HG03354 (cell line): ENCODE measurements around the gene ITGA8.

ENCODE experiments used
- ATAC-seq: cut with Tn5 transposase; IDR thresholded peaks from one replicate; pipeline ENCODE4 v1.9.1; 2021; ENCODE audit warnings: mild to moderate bottlenecking; ENCODE audit not compliant: unreplicated experiment, poor library complexity, severe bottlenecking

ITGA8 gene

DNA sequence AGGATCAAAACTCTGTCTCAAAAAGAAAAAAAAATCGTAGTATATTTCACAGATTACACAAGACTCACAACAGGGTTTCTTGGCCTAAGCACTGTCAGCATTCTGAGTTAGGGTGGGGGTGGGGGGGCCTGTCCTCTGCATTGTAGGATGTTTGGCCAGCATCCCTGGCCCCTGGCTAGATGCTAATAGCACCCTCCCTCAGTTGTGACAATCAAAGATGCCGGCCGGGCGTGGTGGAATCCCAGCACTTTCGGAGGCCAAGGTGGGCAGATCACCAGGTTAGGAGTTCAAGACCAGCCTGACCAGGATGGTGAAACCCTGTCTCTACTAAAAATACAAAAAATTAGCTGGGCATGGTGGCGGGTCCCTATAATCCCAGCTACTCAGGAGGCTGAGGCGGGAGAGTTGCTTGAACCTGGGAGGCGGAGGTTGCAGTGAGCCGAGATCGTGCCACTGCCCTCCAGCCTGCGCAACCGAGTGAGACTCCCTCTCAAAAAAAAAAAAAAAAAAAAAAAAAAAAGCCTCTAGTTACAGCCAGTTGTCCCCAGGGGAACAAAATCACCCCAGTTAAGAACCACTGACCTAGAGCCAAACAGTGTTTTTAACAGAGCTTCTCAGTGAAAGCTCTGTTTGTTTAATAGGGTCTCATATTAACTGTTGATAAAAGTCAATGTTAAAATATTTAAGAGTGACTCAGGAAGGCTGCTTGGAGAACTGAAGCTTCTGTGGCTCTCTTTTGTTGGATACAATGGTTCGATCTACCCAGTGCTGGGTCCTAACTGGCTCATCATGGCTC is 187.6 kb downstream of the ITGA8 start:
- ATAC-seq, result no peak

- no peak for ATAC-seq
Observed at GRCh38 chr10:15528859-15529239, 190.9 kb downstream of the ITGA8 start.

DNA sequence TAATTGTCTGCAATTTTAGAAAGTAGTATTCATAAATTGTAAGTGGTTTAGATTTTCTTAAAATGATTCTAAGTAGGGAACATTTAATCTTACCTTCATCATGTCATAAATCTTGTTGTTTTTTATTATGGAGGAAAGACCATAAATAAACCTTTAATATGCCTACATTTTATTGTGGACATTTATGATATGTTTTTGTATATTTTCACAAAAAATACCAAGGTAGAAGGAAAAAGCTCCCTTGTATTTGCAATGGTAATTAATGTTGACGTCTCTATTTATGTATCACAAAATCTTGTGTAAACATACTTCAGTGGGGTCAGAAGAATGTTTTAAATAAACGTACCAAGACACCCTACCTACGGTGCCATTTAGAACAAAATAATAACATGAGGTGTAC is 193.0 kb downstream of the ITGA8 start:
- no peak for ATAC-seq

GRCh38 chr10:15521328-15521903 is 198.3 kb downstream of the ITGA8 start:
- no peak for ATAC-seq

GRCh38 chr10:15518250-15518649 is 201.5 kb downstream of the ITGA8 start:
- ATAC-seq, result no peak

- ATAC-seq, result no peak
Observed at GRCh38 chr10:15516256-15517085, 203.3 kb downstream of the ITGA8 start.

DNA sequence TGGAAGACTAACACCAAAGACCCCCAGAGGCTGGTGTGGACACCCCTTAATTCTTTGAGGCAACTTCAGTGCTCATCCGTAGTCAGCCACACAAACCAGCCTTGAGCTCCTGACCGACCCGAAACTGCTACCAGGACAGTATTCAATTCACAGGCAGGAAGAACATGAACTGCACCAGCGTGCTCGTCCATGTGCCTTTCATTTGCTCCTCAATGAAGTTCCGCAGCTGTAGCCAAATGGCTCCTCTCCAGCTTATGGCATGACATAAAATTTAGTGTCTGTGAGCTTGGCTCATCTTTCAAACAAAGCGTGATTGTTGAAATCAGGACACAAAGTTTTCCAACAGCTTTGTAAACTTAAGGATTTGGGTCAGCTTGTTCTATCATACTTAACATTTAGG is 204.5 kb downstream of the ITGA8 start:
- ATAC-seq, result no peak

- no peak for ATAC-seq
Observed at GRCh38 chr10:15510963-15511362, 208.8 kb downstream of the ITGA8 start.

DNA sequence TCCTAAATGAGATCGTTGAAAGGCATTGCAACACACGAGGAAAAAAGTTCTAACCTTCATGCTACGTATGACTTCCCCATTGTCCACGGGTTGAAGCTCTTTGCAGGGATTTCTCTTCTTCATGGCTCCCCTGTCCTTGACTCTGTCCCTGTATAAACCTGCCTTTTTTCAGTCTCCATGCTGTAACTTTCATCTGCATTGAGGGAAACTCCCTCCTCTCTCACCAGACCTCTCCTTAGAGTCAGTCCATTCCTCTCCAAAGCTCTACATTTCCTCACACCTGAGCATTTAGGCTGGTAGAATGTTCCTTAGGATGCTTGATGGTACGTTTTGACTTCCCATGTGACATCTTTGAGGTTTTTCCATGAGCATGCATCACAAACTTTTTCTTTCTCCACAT is 214.4 kb downstream of the ITGA8 start:
- ATAC-seq, result no peak

- ATAC-seq, result no peak
Observed at GRCh38 chr10:15504101-15504840, 215.5 kb downstream of the ITGA8 start.

DNA sequence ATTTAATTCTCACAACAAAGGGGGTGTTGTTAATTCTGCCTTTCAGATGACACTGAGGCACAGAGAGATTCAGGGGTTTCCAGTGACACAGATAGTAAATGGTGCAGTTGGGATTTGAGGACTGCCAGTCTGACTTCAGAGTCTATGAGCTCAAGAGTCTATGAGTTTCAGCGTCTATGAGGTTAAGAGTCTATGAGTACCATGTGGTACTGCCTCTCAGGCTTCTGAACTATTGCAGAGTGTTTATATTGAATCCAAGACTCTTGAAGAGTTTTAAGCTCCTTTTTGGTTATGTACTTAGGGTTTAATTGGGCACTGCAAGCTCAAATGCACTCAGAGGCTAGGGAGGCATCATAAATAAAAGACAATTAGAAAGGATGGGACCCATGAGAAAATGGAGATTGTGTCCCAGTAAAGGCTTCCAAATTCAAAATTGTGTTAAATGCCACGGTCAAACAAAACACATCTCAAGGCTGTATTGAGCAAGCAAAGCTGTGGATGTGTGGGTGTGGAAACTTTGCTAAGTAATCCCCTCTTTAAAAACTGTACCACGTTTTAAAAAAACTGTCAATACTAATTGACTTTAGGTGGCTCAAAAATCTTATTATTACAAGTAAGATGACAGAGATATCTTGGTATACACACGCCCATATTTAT is 224.7 kb downstream of the ITGA8 start:
- no peak for ATAC-seq

DNA sequence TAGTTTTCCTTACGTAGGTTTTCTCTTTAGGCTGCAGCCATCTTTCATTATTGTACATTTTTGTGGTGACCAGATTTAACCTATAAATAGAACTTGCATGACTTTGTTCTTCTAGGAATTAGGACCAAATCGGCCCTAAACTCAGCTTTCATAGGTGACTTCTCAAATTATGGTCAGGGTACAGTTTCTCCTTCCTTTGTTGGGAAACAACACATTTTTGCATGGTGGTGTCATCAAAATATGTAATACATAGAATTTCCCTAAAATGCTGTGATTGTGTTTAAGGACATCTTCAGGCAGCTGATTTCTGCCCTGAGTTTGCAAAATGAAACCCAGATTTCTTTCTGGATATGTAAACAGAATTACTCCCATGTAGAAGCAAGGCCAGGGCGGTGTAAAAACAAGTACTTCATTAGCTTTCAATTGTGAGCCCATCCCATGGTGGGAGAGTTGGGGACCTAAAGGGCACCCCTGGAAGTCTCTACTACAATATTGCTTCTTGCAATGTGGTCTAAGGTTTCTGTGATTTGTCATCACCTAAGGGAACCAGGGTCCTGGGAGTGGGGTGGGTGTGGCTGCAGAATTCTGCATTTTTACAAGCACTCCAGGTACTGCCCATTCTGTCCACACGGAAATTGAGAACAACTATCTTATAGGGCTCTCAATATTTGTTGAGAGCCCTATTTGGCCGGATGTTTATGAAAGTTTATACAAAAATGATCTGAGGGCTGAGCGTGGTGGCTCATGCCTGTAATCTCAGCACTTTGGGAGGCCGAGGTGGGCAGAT is 227.7 kb downstream of the ITGA8 start:
- no peak for ATAC-seq

GRCh38 chr10:15489431-15489830 is 230.3 kb downstream of the ITGA8 start:
- no peak for ATAC-seq

GRCh38 chr10:15487376-15487775 is 232.3 kb downstream of the ITGA8 start:
- no peak for ATAC-seq

- no peak for ATAC-seq
Observed at GRCh38 chr10:15486404-15486803, 233.3 kb downstream of the ITGA8 start.

- ATAC-seq, result no peak
Observed at GRCh38 chr10:15485684-15486316, 233.9 kb downstream of the ITGA8 start.

DNA sequence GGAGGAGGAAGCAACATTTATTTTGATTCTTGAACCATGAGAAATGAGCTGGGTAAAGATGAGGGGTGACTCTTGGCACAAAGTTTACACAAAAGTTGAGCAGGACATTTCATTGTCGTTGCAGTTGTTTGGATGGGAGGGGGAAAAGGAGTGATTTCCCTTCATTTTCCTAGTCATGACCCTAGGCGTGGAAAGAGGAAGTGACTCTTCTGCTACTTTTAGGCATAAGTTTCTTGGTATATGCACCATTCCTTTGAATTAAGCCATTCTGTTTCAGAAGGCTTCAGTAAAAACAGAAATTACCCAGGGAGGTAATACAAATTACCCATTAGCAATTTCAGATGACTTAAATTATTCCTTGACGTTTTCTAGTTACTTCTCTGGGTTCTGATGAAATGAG is 234.7 kb downstream of the ITGA8 start:
- no peak for ATAC-seq

DNA sequence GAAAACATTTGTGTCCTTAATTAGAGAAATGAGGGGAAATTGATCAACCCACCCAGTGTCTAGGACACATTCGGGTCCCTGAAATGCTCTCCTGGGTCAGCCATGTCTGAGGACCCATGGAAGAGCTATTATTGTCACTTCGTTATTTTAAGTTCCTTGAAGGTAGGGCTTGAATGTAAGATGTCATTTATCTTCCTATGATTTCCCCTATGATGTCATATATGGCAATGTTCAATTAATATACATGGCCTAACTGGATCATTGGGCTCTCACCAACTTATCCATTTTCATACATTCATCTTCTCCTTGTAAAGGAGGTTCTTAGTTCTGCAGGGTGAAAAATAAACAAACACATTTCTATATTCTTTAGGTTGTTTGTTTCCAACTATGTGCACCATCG is 235.6 kb downstream of the ITGA8 start:
- ATAC-seq, result no peak
